SK-N-MC (cell line): ENCODE measurements around the gene KRT86.

Experiments used
- EZH2 ChIP-seq: fragments of 200-600 bp; sonication (generic); IDR thresholded peaks from one replicate; pipeline ENCODE4 v1.6.1; 2017; ENCODE audit warnings: antibody characterized with exemption
- POLR2AphosphoS5 ChIP-seq: IDR thresholded peaks from 2 replicates; pipeline ENCODE4 v1.6.1; 2012; ENCODE audit warnings: mild to moderate bottlenecking, low read depth, low read length, borderline replicate concordance

DNA sequence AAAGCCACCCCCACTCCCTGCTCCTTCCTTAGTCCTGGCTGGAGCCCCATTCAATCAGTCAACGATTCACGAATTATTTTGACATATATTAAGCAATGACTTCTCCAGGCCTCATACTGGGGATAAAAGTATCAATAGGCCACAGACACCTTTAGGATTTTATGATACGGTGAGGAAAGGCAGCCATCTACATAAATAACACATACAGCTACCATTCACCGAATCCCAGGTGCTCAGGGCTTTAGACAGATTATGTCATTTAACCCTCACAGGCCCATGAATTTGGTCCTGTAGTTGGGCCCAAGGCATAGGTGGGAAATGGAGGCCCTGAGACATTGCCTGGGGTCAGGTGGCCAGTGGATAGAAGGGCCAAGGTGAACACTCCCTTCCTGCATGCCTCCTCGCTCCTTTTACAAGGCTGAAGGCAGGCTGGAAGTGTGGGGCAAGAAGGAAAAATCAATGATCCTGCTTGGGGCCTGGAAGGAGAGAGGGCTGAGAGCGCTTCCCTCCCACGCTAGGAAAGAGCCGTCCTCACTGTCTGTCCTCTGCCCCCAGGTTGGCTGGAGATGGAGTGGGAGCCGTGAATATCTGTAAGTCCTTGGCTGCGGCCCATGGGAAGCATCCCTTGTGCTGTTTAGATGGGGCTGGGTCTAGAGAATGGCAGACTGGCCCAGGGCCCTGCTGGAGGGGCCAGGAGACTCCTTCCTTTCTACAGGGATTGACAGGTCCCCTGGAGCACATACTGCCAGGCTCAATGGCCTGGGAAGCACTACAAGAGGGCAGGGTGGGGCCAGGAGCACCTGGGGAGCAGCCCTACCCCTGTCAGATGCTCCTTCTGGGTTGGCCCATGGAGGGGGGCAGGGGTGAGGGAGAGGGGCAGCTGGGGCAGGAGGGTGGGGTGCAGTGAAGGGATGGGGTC, 26.6 kb upstream of the KRT86 start:
- TF ChIP-seq EZH2 = no peak
- no peak for TF ChIP-seq POLR2AphosphoS5
